Muscle layer of duodenum (tissue), 2 donors: ENCODE results near the gene GHSR.
"Not testable (repeated sequence)": the region's sequence is repeated elsewhere in the genome, so short reads cannot be mapped to it uniquely, and the experiment has no call there.

ENCODE experiments used
- H3K27ac ChIP-seq: one replicate; pipeline ENCODE4 v1.7.0; 2013; ENCODE audit warnings: mild to moderate bottlenecking, low read length
- H3K27me3 ChIP-seq: one replicate; pipeline ENCODE4 v1.7.0; 2013; ENCODE audit warnings: low read depth, mild to moderate bottlenecking, control low read depth, low read length
- H3K36me3 ChIP-seq, 2 donors: one replicate each; pipeline ENCODE4 v1.7.0; 2013; ENCODE audit warnings: low read length in 2 of 2, control low read depth in 1 of 2, mild to moderate bottlenecking in 1 of 2; ENCODE audit not compliant: insufficient read depth in 2 of 2, control insufficient read depth in 1 of 2
- H3K4me1 ChIP-seq, 2 donors: one replicate each; pipeline ENCODE4 v1.7.0; 2013; ENCODE audit warnings: low read length in 2 of 2, mild to moderate bottlenecking in 2 of 2, control low read depth in 1 of 2, moderate library complexity in 1 of 2; ENCODE audit not compliant: insufficient read depth in 2 of 2, control insufficient read depth in 1 of 2
- H3K4me3 ChIP-seq, 2 donors: one replicate each; pipeline ENCODE4 v1.7.0; 2013; ENCODE audit warnings: low read length in 2 of 2, low read depth in 1 of 2, mild to moderate bottlenecking in 1 of 2
- H3K9me3 ChIP-seq, 2 donors: one replicate each; pipeline ENCODE4 v1.7.0; 2013; ENCODE audit warnings: low read length in 2 of 2, control low read depth in 1 of 2, mild to moderate bottlenecking in 1 of 2; ENCODE audit not compliant: control insufficient read depth in 1 of 2
- donor health status: healthy.

Gene GHSR, protein sequence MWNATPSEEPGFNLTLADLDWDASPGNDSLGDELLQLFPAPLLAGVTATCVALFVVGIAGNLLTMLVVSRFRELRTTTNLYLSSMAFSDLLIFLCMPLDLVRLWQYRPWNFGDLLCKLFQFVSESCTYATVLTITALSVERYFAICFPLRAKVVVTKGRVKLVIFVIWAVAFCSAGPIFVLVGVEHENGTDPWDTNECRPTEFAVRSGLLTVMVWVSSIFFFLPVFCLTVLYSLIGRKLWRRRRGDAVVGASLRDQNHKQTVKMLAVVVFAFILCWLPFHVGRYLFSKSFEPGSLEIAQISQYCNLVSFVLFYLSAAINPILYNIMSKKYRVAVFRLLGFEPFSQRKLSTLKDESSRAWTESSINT

DNA sequence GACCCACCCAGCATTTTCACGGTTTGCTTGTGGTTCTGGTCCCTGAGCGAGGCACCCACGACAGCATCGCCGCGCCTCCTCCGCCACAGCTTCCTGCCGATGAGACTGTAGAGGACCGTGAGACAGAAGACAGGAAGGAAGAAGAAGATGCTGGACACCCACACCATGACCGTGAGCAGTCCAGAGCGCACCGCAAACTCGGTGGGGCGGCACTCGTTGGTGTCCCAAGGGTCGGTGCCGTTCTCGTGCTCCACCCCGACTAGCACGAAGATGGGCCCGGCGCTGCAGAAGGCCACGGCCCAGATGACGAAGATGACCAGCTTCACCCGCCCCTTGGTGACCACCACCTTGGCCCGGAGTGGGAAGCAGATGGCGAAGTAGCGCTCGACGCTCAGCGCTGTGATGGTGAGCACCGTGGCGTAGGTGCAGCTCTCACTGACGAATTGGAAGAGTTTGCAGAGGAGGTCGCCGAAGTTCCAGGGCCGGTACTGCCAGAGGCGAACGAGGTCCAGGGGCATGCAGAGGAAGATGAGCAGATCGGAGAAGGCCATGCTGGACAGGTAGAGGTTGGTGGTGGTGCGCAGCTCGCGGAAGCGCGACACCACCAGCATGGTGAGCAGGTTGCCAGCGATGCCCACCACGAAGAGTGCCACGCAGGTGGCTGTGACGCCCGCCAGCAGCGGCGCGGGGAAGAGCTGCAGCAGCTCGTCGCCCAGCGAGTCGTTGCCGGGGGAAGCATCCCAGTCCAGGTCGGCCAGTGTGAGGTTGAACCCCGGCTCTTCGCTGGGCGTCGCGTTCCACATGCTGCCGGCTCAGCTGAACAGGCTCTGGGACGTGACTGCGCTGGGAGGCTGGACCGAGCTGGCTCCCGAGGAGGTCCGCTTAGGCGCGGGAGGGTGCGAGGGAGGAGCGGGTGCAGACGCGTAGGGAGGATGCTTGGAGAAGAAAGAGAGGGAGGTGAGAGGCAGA lies at the start of gene GHSR:
Gene GHSR, minus strand, starts transcription at position 846 of the 969 bp plus-strand sequence. Its CDS starts 43 bp downstream, at position 803.
- no peak within 1 kb of the TSS for H3K27ac ChIP-seq
- H3K4me3 ChIP-seq: peak within 1 kb of the TSS in 1 of 2 donors; percentile 9
- H3K9me3 ChIP-seq: no peaks in the 10 kb centered on the region
- peaks cover 45% of the 10 kb centered on the region for H3K27me3 ChIP-seq
- no peaks in the 10 kb centered on the region for H3K36me3 ChIP-seq
- peaks cover 0 to 21% of the 10 kb centered on the region in 2 donors for H3K4me1 ChIP-seq

DNA sequence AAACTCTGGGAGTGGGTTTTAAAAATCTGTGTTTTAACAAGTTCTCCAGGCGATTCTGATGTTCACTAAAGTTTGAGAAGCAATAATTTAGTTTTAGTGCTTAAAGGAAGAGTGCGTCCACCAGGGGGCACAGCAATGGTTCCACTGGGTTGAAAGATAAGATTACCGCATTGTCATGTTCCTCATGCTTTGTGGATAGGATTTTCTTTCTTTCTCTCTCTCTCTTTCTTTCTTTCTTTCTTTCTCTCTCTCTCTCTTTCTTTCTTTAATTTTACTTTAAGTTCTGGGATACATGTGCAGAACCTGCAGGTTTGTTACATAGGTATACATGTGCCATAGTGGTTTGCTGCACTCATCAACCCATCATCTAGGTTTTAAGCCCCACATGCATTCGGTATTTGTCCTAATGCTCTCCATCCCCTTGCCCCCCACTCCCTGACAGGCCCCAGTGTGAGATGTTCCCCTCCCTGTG lies 42.0 kb upstream of the GHSR start:
- H3K36me3 ChIP-seq, H3K4me3 ChIP-seq, H3K27me3 ChIP-seq, H3K9me3 ChIP-seq, H3K4me1 ChIP-seq, H3K27ac ChIP-seq: not testable (repeated sequence)

DNA sequence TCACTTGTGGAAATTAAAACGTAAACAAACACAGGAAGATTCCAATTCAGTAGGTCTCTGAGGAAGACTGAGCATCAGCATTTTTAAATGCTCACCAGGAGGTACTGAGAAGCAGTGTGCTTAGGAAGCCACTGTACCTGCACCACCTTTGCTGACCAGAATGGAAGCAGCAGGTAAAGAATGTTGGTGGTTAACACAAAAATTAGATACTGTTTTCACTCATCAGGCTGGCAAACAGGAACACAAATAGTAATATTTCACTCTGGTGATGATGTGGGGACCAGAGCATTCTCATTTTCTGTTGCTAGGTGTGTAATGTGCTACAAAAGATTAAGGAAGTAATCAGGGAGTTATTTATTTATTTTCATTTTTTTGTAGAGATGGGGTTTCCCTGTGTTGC lies 29.9 kb upstream of the GHSR start:
- Histone ChIP-seq H3K9me3 (peaks cover 0 to 2% of the 10 kb centered on the region in 2 donors), H3K4me3 (no peak overlapping the region), H3K27ac (no peak overlapping the region), H3K36me3 (no peaks in the 10 kb centered on the region), H3K4me1 (no peaks in the 10 kb centered on the region), H3K27me3 (no peaks in the 10 kb centered on the region)

DNA sequence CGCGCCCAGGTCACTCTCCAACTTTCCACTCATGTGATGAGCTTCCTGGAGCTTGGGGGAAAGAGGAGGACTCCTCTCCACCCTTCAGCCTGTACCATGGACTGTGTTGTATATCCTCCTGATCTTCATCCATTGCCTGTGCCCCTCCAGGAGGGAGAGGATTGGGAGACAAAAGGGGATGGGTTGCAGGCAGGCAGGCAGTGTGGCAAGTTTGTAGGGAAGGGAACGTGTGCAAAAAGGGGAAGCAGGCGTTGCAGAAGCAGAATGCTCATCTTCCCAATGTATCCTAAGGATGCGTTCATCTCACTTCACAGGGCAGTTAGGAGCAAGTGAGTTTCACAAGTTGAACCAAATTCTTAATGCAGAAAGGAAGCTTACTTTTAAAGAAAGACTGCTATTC lies 28.1 kb upstream of the GHSR start:
- Histone ChIP-seq H3K4me3 (peak overlapping the region; percentile 59 to 73), H3K27ac (no peak overlapping the region), H3K9me3 (peaks cover 0 to 3% of the 10 kb centered on the region in 2 donors)

DNA sequence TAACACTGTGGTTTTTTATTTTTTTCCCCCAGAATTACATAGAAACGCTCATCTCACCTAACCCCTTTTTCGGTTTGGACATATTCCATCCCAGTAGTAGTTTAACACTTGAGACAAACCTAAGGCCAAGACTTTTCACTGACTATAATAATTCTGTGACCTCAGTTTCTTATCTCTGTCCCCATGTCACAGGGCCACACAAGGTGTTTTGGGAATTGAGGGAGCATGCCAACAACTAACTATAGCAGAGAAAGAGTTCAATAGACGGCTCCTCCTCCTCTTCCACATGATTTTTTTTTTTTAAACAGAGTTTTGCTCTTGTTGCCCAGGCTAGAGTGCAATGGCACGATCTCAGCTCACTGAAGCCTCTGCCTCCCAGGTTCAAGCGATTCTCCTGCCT lies 27.4 kb upstream of the GHSR start:
- Histone ChIP-seq H3K4me1 (no peaks in the 10 kb centered on the region), H3K4me3 (no peak overlapping the region)

More for the DNA sequence above, 28.1 kb upstream of the GHSR start:
- no peaks in the 10 kb centered on the region for H3K27me3 ChIP-seq
- H3K4me1 ChIP-seq: no peaks in the 10 kb centered on the region
- H3K36me3 ChIP-seq: no peaks in the 10 kb centered on the region

GRCh38 chr3:172471903-172472302 lies 23.6 kb upstream of the GHSR start:
- Histone ChIP-seq H3K27ac (no peak overlapping the region), H3K4me1 (no peaks in the 10 kb centered on the region), H3K27me3 (no peaks in the 10 kb centered on the region), H3K4me3 (no peak overlapping the region), H3K9me3 (peaks cover 0 to 3% of the 10 kb centered on the region in 2 donors), H3K36me3 (no peaks in the 10 kb centered on the region)

More for the DNA sequence above, 27.4 kb upstream of the GHSR start:
- Histone ChIP-seq H3K36me3 (no peaks in the 10 kb centered on the region), H3K27me3 (no peaks in the 10 kb centered on the region), H3K27ac (no peak overlapping the region), H3K9me3 (peaks cover 0 to 3% of the 10 kb centered on the region in 2 donors)

DNA sequence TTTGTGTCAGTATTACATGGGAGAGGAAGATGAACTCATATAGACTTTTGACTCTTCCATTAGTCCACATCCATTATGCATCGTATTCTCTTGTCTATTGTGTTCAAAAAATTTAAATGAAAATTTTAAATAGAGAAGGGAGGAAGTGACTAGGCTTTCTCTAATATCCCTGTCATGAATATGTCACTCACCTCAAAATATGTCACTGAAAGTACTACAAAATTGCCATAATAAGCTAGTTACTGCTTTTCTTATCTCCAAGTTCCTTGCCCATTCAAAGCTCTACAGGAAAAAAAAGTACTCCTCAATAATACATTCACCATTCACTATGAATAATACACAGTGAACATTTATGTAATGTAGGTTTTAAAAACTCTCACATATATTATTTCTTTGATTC lies 22.3 kb upstream of the GHSR start:
- Histone ChIP-seq H3K4me3 (no peak overlapping the region), H3K27ac (no peak overlapping the region), H3K36me3 (no peaks in the 10 kb centered on the region), H3K4me1 (no peaks in the 10 kb centered on the region), H3K9me3 (peaks cover 0 to 3% of the 10 kb centered on the region in 2 donors), H3K27me3 (no peaks in the 10 kb centered on the region)

- no peaks in the 10 kb centered on the region for H3K36me3 ChIP-seq
Measured at GRCh38 chr3:172467170-172467824, 19.0 kb upstream of the GHSR start.

GRCh38 chr3:172466553-172467130 lies 18.4 kb upstream of the GHSR start:
- Histone ChIP-seq H3K27ac (no peak overlapping the region), H3K27me3 (no peaks in the 10 kb centered on the region), H3K36me3 (no peaks in the 10 kb centered on the region), H3K4me1 (no peaks in the 10 kb centered on the region), H3K9me3 (peaks cover 0 to 2% of the 10 kb centered on the region in 2 donors), H3K4me3 (no peak overlapping the region)

More at GRCh38 chr3:172467170-172467824, 19.0 kb upstream of the GHSR start:
- H3K4me1 ChIP-seq: no peaks in the 10 kb centered on the region
- H3K27ac ChIP-seq: no peak overlapping the region
- H3K4me3 ChIP-seq: no peak overlapping the region
- no peaks in the 10 kb centered on the region for H3K27me3 ChIP-seq
- peaks cover 0 to 3% of the 10 kb centered on the region in 2 donors for H3K9me3 ChIP-seq

DNA sequence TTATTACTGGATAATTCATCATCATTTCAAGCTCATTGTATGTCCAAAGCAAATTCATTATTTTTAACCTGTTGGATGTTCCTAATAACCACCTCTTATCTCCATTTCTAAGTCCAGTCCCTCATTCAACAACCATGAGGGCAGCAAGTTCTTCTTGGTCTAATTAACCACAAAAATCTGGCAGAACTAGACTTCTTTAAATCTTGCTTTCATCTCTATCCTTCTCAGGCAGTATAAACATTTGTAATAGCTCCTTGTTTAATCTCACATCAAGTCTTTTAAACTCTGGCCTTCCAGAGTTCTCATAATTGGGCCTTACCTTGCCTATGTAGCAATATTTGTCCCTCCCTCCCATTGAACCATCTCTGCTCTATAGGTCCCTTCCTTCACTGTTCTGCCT lies 17.0 kb upstream of the GHSR start:
- no peak overlapping the region for H3K27ac ChIP-seq
- no peak overlapping the region for H3K4me3 ChIP-seq
- H3K36me3 ChIP-seq: no peaks in the 10 kb centered on the region
- H3K27me3 ChIP-seq: no peaks in the 10 kb centered on the region
- H3K9me3 ChIP-seq: no peaks in the 10 kb centered on the region
- H3K4me1 ChIP-seq: no peaks in the 10 kb centered on the region
